ENCODE measurements around the gene PCDHA13. TPM values are rescaled to one million over a fixed set of nuclear protein-coding genes. Genes with fewer than 3 reads are reported as not detected.
"Not testable (repeated sequence)": the region's sequence is repeated elsewhere in the genome, so short reads cannot be mapped to it uniquely, and the experiment has no call there.

PCDHA13 gene
- total RNA-seq, 1 donor from 2014 or later: not detected

GRCh38 chr5:140870221-140871201 is 11.4 kb upstream of the PCDHA13 start:
- no peak for ATAC-seq

GRCh38 chr5:140875085-140876065 is 6.5 kb upstream of the PCDHA13 start, which contains the start of gene PCDHA12:
PCDHA12 (plus strand) TSS chr5:140875308; CDS start chr5:140875473, 165 bp downstream.
- no peak for ATAC-seq

DNA sequence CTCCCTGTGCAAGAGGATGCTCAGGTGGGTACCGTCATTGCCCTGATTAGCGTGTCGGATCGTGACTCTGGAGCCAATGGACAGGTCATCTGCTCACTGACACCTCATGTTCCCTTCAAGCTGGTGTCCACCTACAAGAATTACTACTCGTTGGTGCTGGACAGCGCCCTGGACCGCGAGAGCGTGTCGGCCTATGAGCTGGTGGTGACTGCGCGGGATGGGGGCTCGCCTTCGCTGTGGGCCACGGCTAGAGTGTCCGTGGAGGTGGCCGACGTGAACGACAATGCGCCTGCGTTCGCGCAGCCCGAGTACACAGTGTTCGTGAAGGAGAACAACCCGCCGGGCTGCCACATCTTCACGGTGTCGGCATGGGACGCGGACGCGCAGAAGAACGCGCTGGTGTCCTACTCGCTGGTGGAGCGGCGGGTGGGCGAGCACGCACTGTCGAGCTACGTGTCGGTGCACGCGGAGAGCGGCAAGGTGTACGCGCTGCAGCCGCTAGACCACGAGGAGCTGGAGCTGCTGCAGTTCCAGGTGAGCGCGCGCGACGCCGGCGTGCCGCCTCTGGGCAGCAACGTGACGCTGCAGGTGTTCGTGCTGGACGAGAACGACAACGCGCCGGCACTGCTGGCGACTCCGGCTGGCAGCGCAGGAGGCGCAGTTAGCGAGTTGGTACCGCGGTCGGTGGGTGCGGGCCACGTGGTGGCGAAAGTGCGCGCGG is 5.2 kb upstream of the PCDHA13 start:
- ATAC-seq: not testable (repeated sequence)

- ATAC-seq: no peak
Observed at GRCh38 chr5:140877262-140877581, 4.7 kb upstream of the PCDHA13 start.

GRCh38 chr5:140882591-140882899 is 621 bp downstream of the PCDHA13 start:
- no peak for ATAC-seq

GRCh38 chr5:140883373-140883772 is 1.4 kb downstream of the PCDHA13 start:
- ATAC-seq: no peak

DNA sequence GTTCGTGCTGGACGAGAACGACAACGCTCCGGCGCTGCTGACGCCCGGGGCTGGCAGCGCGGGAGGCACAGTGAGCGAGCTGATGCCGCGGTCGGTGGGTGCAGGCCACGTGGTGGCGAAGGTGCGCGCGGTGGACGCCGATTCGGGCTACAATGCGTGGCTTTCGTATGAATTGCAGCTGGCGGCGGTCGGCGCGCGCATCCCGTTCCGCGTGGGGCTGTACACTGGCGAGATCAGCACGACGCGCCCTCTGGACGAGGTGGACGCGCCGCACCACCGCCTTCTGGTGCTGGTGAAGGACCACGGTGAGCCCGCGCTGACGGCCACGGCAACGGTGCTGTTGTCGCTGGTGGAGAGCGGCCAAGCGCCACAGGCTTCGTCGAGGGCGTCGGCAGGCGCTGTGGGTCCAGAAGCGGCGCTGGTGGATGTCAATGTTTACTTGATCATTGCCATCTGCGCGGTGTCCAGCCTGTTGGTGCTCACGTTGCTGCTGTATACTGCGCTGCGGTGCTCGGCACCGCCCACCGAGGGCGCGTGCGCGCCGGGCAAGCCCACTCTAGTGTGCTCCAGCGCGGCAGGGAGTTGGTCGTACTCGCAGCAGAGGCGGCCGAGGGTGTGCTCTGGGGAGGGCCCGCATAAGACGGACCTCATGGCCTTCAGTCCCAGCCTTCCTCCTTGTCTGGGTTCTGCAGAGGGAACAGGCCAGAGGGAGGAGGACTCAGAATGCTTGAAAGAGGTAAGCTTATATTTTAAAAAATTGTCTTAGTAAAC is 2.2 kb downstream of the PCDHA13 start:
- ATAC-seq: no peak

- no peak for ATAC-seq
Observed at GRCh38 chr5:140916325-140916724, 34.4 kb downstream of the PCDHA13 start.

DNA sequence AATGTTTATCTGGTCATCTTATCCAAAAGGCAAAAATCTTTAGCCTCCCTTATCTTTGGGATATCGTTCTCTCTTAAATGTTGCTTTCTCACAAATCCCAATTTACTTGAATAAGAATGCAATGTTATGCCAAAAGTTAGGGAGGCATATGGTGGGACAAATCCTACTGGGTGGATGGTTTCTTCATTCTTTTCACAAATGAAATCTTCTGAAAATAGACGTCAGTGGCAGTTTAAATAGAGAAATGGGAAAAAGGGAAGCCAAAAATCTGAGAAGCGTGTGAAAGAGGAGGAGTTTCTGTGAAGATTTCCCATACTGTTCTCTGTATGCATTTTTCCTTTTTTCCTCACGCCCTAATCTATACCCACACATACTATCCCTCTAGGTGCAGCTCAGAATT is 41.7 kb downstream of the PCDHA13 start:
- no peak for ATAC-seq

DNA sequence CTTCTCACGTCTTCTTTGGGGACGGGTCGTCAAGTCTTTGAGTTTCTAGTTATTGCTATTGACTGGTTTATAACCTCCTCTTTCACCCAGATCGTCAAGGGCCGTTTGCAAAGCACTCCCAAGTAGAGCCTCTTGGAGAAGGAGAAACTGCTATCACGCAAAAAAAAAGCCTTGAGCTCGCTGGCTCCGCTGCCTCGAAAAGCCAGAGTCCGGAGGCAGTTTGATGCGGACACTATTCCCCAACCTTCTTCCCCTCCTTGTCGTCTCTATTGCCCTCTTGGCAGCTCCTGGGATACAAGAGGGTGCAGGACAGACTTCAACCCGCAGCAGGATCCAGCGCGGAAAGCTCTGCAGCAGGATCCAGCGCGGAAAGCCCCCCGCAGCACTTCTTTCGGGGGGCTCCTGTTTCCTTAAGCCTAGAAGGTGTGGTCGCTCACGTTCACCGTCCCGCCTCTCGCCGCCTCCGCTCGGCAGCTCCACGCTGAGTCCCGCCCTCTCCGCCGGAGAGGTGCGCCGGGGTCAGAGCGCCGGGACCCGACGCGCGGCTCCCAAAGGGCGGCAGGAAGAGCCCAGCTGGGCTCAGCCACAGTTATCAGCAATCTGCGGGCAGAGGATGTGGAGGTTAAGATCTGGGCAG is 44.0 kb downstream of the PCDHA13 start, which contains the start of gene PCDHAC1:
Gene PCDHAC1, plus strand, starts transcription at position 494 of the 637 bp plus-strand sequence. CDS start 594 bp downstream, outside the sequence.
- no peak for ATAC-seq

DNA sequence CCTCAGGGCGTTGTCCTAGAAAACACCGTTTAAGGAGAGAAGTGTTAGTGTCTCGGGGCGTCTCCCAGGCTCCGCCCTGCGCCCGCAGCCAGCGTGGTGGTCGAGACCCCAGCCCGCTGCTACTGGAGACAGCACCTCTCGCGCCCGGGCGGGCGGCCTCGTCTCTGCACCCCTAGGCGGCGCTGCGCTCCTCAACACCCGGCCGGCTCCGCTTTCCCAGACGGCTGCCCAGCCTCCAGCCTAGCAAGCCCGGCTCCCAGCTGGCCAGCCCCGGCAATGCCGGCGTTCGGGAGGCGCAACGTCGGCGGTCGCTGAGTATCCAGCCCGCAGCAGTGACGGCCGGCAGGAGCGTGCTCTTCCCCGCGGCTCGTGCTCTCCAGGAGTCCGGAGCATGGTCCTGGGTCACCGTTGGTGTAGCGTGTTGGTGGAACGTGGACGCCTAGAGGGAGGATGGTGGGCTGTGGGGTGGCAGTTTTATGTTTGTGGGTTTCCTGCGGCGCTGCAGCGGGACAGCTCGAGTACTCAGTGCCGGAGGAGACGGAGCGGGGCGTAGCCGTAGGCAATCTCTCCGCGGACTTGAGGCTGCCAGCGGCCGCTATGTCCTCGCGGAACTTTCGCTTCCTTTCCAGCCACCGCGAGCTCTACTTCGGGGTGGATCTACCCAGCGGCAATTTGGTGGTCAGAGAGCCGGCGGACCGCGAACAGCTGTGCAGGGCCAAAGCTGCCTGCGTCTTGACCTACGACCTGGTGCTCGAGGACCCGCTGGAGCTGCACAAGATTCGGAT is 44.7 kb downstream of the PCDHA13 start:
- peak; percentile 55 for ATAC-seq

- ATAC-seq: no peak
Observed at GRCh38 chr5:140927228-140927573, 45.3 kb downstream of the PCDHA13 start.

Other genes starting within 250 kb of the PCDHA13 start
- 6.7 TPM for gene CD14, start 248.9 kb upstream of the PCDHA13 start, total RNA-seq
- gene TMCO6, start 242.7 kb upstream of the PCDHA13 start, total RNA-seq: 14.0 TPM
- gene NDUFA2, start 234.5 kb upstream of the PCDHA13 start, total RNA-seq: 49.9 TPM
- 58.5 TPM for gene IK, start 234.3 kb upstream of the PCDHA13 start, total RNA-seq
- gene WDR55, start 217.2 kb upstream of the PCDHA13 start, total RNA-seq: 19.7 TPM
- gene DND1, start 208.5 kb upstream of the PCDHA13 start, total RNA-seq: 0.44 TPM
- 43.0 TPM for gene HARS1, start 190.8 kb upstream of the PCDHA13 start, total RNA-seq
- gene HARS2, start 190.7 kb upstream of the PCDHA13 start, total RNA-seq: 14.0 TPM
- gene ZMAT2, start 181.7 kb upstream of the PCDHA13 start, total RNA-seq: 39.7 TPM
- not detected for gene PCDHA1, start 96.0 kb upstream of the PCDHA13 start, total RNA-seq
- gene PCDHA2, start 87.3 kb upstream of the PCDHA13 start, total RNA-seq: 0.04 TPM
- not detected for gene PCDHA3, start 81.1 kb upstream of the PCDHA13 start, total RNA-seq
- 0.20 TPM for gene PCDHA4, start 75.1 kb upstream of the PCDHA13 start, total RNA-seq
- 0.08 TPM for gene PCDHA5, start 60.5 kb upstream of the PCDHA13 start, total RNA-seq
- gene PCDHA6, start 54.2 kb upstream of the PCDHA13 start, total RNA-seq: not detected
- gene PCDHA7, start 47.9 kb upstream of the PCDHA13 start, total RNA-seq: 0.08 TPM
- 0.08 TPM for gene PCDHA8, start 40.9 kb upstream of the PCDHA13 start, total RNA-seq
- gene PCDHA9, start 33.7 kb upstream of the PCDHA13 start, total RNA-seq: 0.04 TPM
- 0.08 TPM for gene PCDHA10, start 26.2 kb upstream of the PCDHA13 start, total RNA-seq
- gene PCDHA11, start 13.2 kb upstream of the PCDHA13 start, total RNA-seq: not detected
- gene PCDHA12, start 6.8 kb upstream of the PCDHA13 start, total RNA-seq: not detected
- gene PCDHAC1, start 44.2 kb downstream of the PCDHA13 start, total RNA-seq: 0.04 TPM
- 0.24 TPM for gene PCDHAC2, start 84.4 kb downstream of the PCDHA13 start, total RNA-seq
- not detected for gene PCDHB1, start 169.2 kb downstream of the PCDHA13 start, total RNA-seq
- 2.2 TPM for gene PCDHB2, start 212.5 kb downstream of the PCDHA13 start, total RNA-seq
- 0.52 TPM for gene PCDHB3, start 218.3 kb downstream of the PCDHA13 start, total RNA-seq
- gene PCDHB4, start 239.7 kb downstream of the PCDHA13 start, total RNA-seq: 0.52 TPM